SHP77 (cell line): Measurements from ENCODE around the gene NKD1.

ENCODE experiments used
- DNase-seq, 2 experiments: peaks; one replicate each; lab custom pipeline; 2025; lab: John Stamatoyannopoulos, UW

NKD1 gene

GRCh38 chr16:50630394-50631020 lies 82.3 kb downstream of the NKD1 start:
- DNase-seq = no peak

DNA sequence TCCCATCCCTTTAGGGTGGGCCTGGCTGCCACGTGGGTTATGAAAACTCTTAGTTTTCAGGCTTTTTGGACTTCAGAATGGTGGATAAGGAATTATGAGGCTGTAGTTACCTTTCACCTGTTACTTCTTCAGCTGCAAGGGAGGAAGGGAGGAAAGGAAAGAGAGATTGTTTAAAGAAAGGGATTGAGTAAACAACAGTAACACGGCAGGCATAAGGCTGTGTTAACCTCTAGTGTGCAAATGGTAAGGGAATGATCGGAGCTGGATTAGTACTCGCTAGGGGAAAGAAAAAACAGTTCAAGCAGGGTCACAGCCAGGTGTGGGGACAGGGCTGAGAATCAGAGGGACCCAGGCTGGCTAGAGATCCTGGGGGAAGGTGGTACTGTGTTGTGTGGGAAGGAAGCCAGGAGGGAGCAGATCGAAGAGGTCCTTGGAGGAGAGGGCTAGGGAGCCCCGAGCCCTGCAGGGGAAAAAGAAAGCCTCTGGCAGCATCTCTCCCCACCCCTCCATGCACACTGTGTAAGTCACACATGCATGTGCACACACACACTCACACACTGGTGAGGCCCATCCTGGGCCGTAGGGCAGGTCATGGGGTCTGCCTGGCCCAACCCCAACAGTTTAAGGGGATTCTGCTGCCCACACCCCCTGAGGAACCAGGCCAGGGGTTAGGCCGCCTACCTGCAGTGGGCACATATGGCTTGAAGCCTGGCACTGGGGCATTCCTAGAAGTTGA lies 83.2 kb downstream of the NKD1 start:
- no peak for DNase-seq

DNA sequence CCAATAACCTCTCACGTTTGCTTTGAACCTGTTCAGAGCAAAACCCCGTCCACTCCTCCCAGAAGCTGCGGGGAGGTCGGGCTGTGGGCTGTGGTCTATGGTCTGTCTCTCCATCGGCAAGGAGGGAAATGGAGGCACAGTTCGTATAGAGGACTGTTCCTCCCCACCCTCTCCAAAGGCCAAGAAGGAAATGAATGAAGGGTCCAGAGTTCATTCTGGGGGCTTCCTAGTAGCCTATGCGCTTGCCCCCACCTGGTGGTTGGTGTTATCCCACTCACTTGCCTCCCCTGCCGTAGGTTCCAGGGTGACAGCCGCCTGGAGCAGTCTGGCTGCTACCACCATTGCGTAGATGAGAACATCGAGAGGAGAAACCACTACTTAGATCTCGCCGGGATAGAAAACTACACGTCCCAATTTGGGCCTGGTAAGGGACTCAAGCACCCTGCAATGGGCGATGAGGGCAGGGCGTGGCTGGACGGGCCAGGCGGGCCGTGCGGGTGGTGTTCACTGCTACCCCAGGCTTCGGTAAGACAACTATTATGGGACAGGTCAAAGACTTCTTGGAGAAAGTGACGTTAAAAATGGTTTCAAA lies 83.9 kb downstream of the NKD1 start:
- no peak for DNase-seq

GRCh38 chr16:50632927-50633800 lies 85.0 kb downstream of the NKD1 start:
- DNase-seq = no peak

- no peak for DNase-seq
Measured at GRCh38 chr16:50634090-50634489, 85.9 kb downstream of the NKD1 start.

DNA sequence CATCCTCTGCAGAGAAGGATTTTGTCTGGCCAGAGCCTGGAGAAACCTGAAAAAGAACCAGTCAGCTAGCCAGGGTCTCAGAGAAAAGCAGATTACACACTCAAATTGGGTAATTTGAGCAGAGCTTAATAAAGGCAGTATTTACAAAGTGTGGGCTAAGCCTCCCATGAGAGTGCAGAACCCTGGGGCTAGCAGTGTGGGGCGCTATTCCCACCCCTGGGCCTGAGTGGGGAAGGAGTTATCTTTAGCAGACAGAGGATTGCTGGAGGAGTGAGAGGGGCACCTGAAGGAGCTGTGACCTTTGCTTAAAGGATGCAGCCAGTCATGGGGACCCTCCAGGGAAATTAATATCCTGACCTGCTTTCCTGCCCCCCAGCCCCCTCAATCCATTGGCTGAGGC lies 86.8 kb downstream of the NKD1 start:
- no peak for DNase-seq

- DNase-seq = no peak
Measured at GRCh38 chr16:50635505-50636392, 87.6 kb downstream of the NKD1 start.

DNA sequence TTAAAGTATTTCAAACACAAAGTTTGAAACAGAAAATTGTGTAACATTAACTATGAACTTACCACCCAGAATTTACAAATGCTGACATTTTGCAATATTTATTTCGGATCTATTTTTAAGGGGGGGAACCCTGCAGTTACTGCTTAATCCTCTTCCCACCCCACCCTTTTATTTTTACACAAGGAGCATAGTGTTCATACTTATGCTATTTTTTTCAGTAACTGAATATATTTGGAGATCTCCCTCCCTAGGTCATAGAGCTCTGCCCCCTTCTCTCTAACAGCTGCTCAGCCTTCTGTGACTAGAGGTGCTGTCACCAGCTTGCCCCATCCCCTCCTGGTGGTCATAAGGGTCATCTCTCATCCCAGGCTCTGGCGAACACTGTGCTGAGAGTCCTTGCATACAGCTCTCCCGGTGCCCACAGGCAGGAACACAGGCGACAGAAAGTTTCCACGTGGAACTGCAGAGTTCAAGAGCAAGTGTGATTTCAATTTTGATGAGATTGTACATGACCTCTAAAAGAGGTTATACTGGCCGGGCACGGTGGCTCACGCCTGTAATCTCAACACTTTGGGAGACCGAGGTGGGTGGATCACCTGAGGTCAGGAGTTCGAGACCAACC lies 88.7 kb downstream of the NKD1 start:
- no peak for DNase-seq

DNA sequence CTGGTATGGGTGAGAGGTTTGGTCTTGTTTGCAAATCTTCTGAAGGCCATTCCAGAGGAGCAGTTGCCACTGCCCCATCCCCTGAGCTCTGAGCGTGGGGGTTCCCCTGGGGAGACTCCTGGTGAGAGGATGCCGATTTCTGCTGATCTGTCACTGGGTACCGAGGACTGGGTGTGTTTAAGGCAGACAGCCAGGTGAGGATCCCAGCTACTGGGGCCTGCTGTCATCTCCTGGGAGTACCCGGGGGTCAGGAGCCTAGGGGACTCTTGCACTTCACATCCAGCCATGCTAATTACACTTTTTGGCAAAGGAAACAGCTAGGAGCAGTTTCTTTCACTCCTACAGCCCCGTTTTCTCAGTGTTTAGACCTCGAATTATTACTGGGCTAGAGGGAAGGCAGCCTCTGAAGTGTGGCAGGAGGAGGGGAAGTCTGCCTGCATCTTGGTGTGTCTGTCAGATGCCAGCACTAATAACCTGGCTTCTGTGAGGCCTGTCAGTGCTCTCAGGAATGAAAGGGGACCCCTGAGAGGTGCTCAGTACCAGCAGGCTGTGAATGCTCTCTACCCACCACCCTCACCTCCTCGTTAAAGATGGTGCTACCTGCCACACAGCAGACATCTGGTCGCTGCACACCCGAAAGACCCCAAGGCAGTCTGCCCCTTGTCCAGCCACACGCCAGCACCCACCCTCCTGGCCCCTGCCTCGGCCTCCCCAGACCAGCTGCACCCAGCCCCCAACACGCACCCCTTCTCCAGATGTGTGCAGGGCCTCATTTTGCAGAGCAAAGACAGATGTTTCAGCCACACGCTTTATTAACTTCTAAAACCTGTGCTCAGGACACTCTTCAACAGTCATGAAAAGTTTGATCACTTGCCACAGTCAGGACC lies 89.8 kb downstream of the NKD1 start:
- DNase-seq = no peak

- no peak for DNase-seq
Measured at GRCh38 chr16:50638816-50639670, 90.8 kb downstream of the NKD1 start.

- DNase-seq = no peak
Measured at GRCh38 chr16:50640391-50640790, 92.2 kb downstream of the NKD1 start.

GRCh38 chr16:50640919-50641817 lies 93.0 kb downstream of the NKD1 start:
- DNase-seq = no peak

DNA sequence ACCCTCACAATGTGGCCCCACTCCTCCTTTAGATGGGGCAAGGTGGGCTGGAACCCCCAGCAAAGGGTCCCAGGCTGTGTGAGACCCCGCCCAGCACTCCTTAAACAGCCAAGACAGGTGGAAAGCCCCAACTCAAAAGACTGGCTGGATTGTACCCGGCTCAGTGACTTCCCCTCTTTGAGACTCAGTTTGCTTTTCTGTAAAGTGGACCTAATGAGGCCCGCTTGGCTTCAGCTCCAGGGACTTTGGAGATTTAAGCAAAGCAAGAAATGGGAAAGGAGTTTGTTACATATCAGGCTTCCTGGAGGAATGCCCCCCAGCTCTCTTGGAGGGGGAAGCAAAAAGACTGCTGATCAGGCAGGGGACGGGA lies 93.6 kb downstream of the NKD1 start:
- no peak for DNase-seq

- DNase-seq = no peak
Measured at GRCh38 chr16:50642349-50642748, 94.2 kb downstream of the NKD1 start.

DNA sequence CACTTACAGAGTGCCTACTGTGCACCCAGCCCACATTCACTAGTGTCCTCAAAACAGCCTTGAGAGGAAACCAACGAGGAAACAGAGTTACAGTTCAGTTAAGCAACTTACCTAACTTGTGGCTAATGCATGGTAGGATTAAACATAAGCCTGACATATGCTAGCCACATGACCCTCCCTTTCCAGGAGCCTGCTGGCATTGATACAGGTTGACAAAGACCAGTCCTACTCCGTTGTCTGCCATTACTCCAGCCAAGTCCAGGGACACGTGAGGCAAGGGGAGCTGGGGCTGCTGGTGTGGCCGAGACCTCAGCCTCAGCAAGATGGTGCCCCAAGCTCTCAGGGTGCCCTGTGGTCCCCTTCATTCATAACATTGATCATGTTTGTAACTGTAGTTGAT lies 95.0 kb downstream of the NKD1 start:
- no peak for DNase-seq

DNA sequence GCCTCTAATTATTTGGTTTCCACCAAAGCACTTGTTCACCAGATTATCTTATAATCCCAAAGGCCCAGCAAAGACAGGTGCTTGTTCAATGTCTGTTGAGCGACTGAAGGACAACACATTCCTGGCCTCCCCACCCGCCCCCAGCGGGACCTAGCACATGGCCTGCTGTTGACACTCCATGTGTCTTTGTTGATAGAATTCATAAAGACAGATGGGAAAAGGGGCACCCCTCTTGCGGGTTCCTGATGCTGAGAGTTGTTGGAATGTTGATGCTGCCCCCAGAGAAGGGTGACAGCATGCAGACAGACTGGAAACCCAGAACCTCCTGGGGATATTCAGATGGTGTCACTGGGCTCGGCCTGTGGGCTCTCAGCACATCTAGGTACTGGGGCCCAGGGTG lies 96.0 kb downstream of the NKD1 start:
- no peak for DNase-seq

- DNase-seq = peak in 1 of 2 experiments; percentile 22
Measured at GRCh38 chr16:50644729-50645128, 96.5 kb downstream of the NKD1 start.
